ENCODE data around the gene ARHGEF17.

The ARHGEF17 gene

DNA sequence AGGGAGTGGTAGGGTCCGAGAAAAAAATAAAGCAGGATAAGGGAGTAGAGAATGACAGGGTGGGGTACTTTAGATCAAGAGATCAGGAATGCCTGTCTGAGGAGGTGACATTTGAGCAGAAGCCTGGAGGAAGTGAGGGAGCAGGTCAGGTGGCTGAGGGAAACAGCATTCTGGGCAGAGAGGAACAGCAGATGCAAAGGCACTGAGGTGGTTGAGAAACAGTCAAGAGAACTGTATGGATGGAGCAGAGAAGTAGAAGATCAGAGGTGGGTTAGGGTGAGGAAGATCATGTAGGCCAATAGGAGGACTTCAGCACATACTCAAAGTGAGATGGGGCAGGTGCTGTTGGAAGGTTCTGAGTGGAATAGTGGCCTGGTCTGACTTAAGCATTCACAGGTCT, 8.3 kb downstream of the ARHGEF17 start:
- no peak for DNase-seq

- no peak for DNase-seq
Observed at GRCh38 chr11:73317373-73317772, 9.3 kb downstream of the ARHGEF17 start.

DNA sequence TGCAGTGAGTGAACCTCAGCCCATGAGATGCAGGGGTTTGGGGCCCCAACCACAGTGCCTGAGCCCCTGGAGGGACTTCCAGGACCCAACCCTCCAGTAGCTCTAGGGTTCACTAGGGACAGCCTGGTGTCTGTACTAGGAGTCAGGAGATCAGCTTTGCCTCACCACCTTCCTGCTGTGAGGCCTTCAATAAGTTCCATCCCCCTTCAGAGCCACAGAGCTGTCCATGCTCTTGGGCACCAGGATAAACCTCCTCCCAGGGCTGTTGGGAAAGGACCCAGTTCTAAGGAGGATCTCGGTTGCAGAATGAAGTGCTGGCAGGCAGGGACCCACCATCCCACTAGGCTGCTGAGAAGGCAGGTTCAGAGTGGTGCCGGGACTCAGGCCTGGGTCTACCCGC, 9.7 kb downstream of the ARHGEF17 start:
- DNase-seq, result no peak

DNA sequence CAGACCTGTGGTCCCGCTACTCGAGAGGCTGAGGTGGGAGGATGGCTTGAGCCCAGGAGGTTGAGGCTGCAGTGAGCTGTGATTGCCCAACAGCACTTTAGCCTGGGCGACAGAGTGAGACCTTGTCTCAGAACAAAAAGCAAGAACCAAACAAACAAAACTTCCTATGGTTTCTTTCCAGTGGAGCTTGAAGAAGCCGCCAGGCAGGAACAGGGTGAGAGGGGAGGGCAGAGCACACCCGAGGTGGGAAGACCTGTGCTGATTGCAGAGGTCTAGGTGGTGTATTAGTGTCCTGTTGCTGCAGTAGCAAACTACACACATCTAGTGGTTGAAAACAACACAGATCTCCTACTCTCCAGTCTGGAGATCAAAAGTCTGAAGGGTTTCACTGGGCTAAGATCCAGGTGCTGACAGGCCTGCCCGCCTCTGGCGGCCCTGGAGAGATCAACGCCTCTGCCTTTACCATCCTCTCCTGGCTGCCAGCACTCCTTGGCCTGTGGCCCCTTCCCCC, 10.5 kb downstream of the ARHGEF17 start:
- DNase-seq, result no peak

DNA sequence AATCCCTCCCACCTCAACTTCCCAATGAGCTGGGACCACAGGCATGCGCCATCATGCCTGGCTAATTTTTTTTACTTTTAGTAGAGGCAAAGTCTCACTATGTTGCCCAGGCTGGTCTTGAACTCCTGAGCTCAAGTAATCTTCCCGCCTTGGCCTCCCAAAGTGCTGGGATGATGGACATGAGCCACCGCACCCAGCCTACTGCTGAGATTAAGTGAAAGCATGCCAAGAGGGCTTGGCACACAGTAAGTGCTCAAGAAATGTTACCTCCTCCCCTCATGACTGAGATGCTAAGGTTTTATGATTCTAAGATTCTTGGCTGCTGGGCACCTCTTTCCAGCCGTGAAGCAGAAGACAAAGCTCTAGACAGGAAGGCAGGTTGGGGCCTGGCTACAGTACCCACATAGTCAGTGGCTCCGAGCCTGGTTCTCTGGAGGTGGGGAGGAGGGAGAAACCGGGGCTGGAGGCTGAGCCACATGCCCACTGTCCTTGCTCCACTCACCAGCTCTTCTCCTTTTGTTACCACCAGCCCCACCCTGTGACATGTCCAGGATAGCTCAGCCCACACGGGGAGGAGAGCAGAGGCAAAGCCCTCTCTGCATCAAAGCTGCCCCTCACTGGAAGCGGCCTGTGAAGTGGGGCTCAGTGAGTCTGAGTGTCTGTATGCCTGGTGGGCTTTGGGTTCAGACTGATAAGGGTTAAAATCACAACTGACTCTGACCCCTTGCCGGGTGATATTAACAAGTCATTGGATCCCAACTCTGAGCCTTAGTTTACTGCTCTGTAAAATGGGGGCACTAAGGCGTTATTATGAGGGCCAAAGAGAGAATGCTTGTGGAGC, 12.9 kb downstream of the ARHGEF17 start:
- no peak for DNase-seq

DNA sequence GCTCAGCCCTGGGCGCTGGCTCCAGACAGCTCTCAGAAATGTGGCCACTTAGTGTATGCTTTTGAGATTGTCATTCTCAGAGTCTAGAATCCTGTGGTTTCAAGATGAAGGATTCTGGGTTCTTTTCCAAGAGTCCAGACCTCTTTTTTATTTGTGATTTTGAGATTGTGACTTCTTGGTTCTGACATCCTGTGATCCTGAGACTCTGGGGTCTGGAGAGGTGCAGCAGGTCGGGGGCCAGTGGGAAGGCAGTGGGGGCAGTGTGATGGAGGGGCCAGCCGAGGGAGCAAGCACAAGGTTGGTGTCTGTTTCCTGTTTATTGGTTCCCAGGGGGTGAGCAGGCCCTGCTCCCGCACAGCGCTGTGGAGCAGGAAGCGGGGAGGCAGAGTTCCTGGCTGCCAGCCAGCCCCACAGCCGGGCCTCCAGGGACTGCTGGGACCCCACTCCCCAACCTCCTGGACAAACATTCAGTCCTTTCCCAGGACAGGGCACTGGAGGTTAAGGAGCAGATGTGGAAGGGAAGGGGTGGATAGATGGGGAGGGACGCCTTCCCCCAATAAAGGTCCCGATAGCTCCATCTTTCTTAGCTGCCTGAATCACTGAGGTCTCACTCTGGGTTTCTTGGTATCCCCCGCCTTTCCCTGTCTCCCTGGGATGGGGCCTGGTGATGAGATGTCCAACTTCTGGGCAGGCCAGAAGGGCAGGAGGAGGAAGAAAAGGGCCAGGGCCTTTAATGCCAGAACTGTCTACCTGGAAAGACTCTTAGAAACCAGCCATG, 13.7 kb downstream of the ARHGEF17 start:
- DNase-seq, result no peak

DNA sequence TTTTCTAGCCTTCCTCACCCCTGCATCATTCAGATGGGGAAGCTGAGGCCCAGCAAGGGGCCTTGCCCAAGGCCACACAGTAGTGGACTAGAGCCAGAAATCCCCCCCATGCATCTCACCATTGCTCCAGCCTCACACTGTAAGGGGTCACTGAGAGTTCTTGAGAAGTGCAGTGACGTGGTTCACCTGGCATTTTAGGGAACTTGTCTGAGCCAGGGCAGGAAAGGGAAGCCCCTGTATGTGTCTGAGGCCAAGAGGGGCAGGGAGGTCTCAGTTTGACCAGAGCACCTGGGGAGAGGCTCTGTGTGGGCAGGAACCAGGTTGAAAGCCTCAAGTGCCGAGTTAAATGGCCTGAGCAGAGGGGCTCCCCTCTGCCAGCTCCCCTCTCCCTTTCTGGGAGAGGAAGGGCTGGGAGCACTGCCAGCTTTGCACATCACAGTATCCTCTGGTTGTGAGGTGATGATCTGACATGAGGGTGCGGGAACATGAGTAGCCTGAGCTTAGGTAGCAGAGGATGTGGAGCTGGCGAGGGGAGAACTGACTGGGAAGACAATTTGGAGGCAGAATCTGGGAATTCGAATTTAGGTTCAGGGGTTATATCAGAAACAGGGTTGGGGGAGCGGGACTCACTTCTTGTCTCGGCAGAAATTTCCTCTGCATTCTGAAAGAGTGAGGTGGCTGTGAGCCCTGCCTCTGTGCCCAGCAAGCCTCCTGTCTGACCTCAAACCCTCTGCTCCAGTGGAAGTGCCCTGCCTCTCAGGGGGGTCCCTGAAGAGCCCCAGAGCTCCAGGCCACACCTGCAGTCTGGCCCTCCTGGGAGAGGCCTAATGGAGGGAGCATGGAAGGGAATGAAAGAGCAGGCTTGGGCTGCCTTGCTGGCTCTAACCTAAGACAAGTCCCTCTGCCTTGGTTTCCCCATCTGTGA, 14.6 kb downstream of the ARHGEF17 start:
- DNase-seq, result no peak

- DNase-seq, result no peak
Observed at GRCh38 chr11:73323464-73323863, 15.4 kb downstream of the ARHGEF17 start.

- DNase-seq, result no peak
Observed at GRCh38 chr11:73324116-73324515, 16.0 kb downstream of the ARHGEF17 start.

DNA sequence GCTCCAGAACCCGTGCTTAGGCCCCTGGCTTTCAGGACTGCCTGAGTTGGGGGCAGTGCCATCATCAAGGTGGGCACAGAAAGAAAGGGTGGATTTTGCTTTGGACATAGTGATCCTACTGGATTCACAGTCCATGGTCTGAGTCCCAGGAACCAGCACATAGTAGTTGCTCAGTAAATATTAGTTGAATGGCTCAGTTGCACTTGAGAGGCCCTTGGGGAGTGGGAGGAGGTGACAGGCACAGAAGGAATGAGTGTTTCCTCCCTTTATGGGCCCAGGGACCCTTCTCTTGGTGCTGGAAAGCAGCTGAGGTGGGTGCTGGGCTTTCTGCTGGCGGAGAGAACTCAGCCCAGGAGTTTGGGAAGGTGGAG, 16.6 kb downstream of the ARHGEF17 start:
- DNase-seq, result no peak

GRCh38 chr11:73325036-73325981, 17.2 kb downstream of the ARHGEF17 start:
- DNase-seq, result no peak

DNA sequence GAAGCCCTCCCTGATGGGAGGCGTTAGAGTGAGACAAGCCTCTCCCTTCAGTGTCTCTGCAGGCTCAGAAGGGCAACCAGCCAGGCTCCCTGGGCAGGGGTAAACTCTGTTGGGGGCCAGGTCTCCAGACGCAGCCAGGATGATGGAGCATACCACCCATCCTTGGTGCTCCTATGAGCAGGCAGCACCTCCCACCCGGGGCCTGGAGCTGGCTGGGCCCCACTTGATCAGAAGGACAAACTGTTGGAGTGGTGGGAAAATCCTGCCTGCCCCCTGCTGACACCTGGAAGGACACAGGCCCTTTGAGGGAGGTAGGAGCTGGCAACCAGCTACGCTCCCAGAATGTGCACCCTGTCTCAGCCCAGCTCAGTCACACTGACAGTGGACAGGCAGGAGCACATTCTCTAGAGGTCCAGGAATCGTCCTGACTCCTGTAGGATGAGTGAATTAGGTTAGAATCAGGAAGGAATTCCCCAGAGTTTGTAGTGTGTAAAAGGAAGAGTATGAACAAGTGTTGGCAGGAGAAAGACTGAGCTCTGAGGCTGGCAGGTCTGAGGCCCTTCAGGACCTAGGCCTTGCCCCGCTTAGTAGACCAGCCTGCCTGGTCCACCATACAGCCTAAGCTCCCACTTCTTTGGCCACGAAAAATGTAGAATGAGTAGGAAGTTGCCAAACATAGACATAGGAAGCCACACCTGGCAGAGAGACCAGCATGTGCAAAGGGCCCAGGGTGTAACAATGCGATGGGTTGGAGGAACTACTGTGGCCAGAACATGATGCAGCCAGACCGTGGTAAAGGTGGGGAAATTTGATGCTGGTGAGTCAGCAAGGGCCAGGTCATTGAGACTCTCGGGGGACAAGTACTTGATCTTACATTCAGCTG, 19.1 kb downstream of the ARHGEF17 start:
- no peak for DNase-seq

- DNase-seq, result no peak
Observed at GRCh38 chr11:73327812-73328364, 19.8 kb downstream of the ARHGEF17 start.

- DNase-seq, result no peak
Observed at GRCh38 chr11:73330569-73331093, 22.6 kb downstream of the ARHGEF17 start.

DNA sequence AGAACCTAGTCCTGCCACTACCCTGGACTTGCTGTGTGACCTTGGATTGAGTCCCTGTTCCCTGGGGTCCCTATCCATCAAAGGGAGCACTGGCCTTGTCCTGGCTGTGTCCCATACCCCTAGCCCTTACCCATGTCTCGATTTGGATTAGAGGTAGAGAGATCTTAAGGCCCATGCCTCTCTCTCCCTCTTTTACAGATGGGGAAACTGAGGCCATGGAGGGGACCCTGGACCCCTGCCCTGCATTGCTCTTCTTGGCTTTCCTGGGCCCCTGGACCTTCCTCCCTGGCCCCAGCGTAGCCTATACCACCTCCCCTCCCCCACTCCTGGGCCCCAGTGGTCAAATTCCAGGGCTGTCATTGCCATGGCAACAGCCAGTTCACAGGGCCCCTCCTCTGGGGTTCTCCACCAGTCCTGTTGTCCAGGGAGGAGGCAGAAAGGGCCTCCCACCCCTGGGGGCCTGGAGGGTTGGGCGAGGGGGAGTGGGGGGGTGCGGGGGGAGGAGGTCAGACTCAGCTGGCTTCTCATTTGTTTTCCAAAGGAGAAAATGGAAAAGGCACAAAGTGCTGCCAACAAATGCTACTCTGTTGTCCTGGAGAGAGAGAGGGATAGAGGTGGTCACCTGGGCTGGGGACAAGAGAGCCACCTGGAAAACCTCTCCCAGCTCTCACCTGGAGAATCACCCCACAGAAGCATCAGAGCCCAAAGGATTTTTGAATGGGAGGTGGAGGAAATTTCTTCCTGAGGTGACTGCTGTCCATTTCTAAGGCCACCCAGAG, 23.3 kb downstream of the ARHGEF17 start:
- DNase-seq, result no peak

GRCh38 chr11:73333173-73333572, 25.1 kb downstream of the ARHGEF17 start:
- DNase-seq, result no peak

GRCh38 chr11:73333640-73334383, 25.7 kb downstream of the ARHGEF17 start:
- DNase-seq, result no peak

DNA sequence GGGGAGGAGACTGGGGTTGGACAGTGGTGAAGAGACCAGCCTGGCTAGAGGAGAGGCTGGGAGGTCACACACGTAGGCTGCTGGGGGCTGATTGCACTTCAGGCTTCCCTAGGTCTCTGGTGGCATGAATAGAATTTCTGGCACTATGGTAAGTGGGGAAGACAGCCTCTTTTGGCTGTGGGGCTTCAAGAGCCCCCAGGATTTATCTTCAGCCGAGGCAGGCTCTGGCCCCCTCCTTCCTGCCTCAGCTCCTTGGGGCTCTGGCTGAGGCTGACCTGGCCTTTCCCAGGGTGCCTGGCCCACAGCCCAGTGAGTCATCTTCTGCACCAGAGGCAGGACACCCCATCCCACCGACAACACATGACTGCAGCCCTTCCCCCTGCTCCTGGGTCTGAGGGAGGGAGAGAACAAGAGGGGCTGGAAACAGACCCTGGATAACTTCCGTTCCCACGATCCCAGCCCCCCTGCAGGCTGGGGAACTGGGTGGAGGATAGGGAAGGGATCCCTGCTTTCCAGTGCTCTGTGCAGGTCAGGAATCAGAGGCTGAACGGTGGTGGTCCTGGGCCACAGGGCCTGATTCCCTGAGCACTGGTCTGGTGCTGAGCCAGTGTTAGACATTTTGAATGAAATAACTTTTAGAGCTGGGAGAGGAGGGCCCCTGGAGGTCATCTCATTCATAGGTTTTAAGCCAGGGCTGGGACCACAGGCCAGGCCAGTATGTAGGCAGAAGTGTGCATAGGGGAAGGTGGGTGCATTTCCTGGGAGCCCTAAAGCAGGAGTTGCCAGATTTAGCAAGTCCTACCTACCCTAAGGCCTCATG, 26.5 kb downstream of the ARHGEF17 start:
- DNase-seq, result no peak

Data from activated gamma-delta T cell treated with Interleukin-2 at 50 U/mL for 16 hours (primary cell).